Transverse colon (tissue), 4 donors: ENCODE data around the gene RIT1. TPM values are rescaled to one million over a fixed set of nuclear protein-coding genes. Genes with fewer than 3 reads are reported as not detected.
A peak's percentile ranks its signal among the peaks of the same experiment; 100 is the strongest.

Experiments used
- DNase-seq: peaks from one replicate; pipeline ENCODE4 v3.0.0-alpha.2; 2019
- H3K27ac ChIP-seq, 4 donors: fragments of 200-600 bp; sonication (generic); 2 replicates each; pipeline ENCODE4 v1.5.1; 2016 to 2018; ENCODE audit warnings: inconsistent platforms in 4 of 4
- H3K27me3 ChIP-seq: fragments of 200-600 bp; sonication (generic); 2 replicates; pipeline ENCODE4 v1.5.1; 2017; ENCODE audit warnings: inconsistent platforms
- H3K36me3 ChIP-seq, 4 donors: fragments of 200-600 bp; sonication (generic); 2 replicates each; pipeline ENCODE4 v1.5.1; 2017 to 2019; ENCODE audit warnings: inconsistent platforms in 4 of 4
- H3K4me1 ChIP-seq, 4 donors: fragments of 200-600 bp; sonication (generic); 2 replicates each; pipeline ENCODE4 v1.5.1; 2017 to 2020; ENCODE audit warnings: inconsistent platforms in 4 of 4
- H3K4me3 ChIP-seq, 4 donors: fragments of 200-600 bp; sonication (generic); 1 replicate in 1 of 4; 2 replicates in 3 of 4; pipeline versions ENCODE4 v1.5.1 to v1.6.1; 2017 to 2019; ENCODE audit warnings: inconsistent platforms in 4 of 4
- H3K9me3 ChIP-seq, 2 donors: fragments of 200-600 bp; sonication (generic); 2 replicates each; pipeline ENCODE4 v1.5.1; 2017 to 2019; ENCODE audit warnings: inconsistent platforms in 2 of 2
- CTCF ChIP-seq, 5 experiments: fragments of 200-600 bp in 3 of 5; fragments of 450-650 bp in 2 of 5; sonication (generic) in 3 of 5; IDR thresholded peaks; 1 replicate in 2 of 5; 2 replicates in 3 of 5; pipeline ENCODE4 v1.5.1; 2016 to 2017; ENCODE audit warnings: antibody characterized with exemption in 5 of 5, inconsistent platforms in 3 of 5, mild to moderate bottlenecking in 2 of 5, moderate library complexity in 1 of 5
- EP300 ChIP-seq: sonication (generic); formaldehyde crosslinking; IDR thresholded peaks from one replicate; pipeline ENCODE4 v1.6.1; 2017; ENCODE audit warnings: antibody characterized with exemption, low read depth
- POLR2A ChIP-seq: fragments of 450-650 bp; IDR thresholded peaks from one replicate; pipeline ENCODE4 v1.6.1; 2016; ENCODE audit warnings: antibody characterized with exemption, mild to moderate bottlenecking, moderate library complexity
- POLR2AphosphoS5 ChIP-seq, 3 donors: sonication (generic); formaldehyde crosslinking; IDR thresholded peaks; one replicate each; pipeline ENCODE4 v1.6.1; 2016; ENCODE audit warnings: antibody characterized with exemption in 3 of 3
- WGBS, 2 donors: methylation state at CpG; one replicate each; pipeline ENCODE4 v1.1.5; 2018; ENCODE audit warnings: low coverage in 1 of 2; 5-methylcytosine and 5-hydroxymethylcytosine counted together
- in situ Hi-C, 4 donors: fragments of 200-750 bp; cut with MboI; loops; one replicate each; pipeline versions ENCODE4 v1.15.0 to v1.15.1; 2017; ENCODE audit warnings: low sequenced_read_pairs in 3 of 4, low pct_ligation_motif_present in 1 of 4, low pct_unique_long_range_greater_than_20kb in 1 of 4
- intact Hi-C: fragments of 100-400 bp; cut with DNase I; formaldehyde crosslinking; loops from one replicate; pipeline ENCODE4 v1.15.1; 2023; ENCODE audit warnings: low total_unique reads
- total RNA-seq, 4 donors: library from RNA; depleted of rRNA; stranded (reverse); fragments of >200 nt; gene quantifications; one replicate each; pipeline ENCODE4 v1.1.0, GENCODE V29; 2016

RIT1 gene
- total RNA-seq, 4 donors from 2014 or later, result 6.4 to 23.7 (median 17.0) TPM

- TF ChIP-seq CTCF (IDR thresholded peaks at IDR 0.05), result no peak
- no peak for TF ChIP-seq POLR2AphosphoS5 (IDR thresholded peaks at IDR 0.05)
- no peak for TF ChIP-seq EP300
- intact Hi-C loops (no loop called here), in situ Hi-C loops (no loop called here)
- no peaks in the 10 kb centered on the region for H3K9me3 ChIP-seq
- H3K27ac ChIP-seq, result peak overlapping the region in 3 of 4 donors; percentile 93 to 96 (median 95)
- WGBS, 2 donors, result 44 to 67% methylated on average over 3 to 5 of the region's 5 CpGs
- H3K27me3 ChIP-seq, result no peaks in the 10 kb centered on the region
- no peak overlapping the region for H3K4me3 ChIP-seq
- H3K36me3 ChIP-seq, result peaks cover 0 to 68% (median 33%) of the 10 kb centered on the region in 4 donors
- H3K4me1 ChIP-seq, result peaks cover 30 to 49% (median 43%) of the 10 kb centered on the region in 4 donors
- DNase-seq, result no peak
These were observed 17.9 kb upstream of the RIT1 start for GRCh38 chr1:155929057-155929456.

GRCh38 chr1:155925506-155925905, 14.4 kb upstream of the RIT1 start:
- in situ Hi-C loops (no loop called here), intact Hi-C loops (no loop called here)
- Histone ChIP-seq H3K36me3 (peaks cover 0 to 90% (median 46%) of the 10 kb centered on the region in 4 donors), H3K9me3 (no peaks in the 10 kb centered on the region), H3K27ac (no peak overlapping the region), H3K4me3 (no peak overlapping the region), H3K27me3 (no peaks in the 10 kb centered on the region), H3K4me1 (peaks cover 1 to 18% (median 10%) of the 10 kb centered on the region in 4 donors)
- 92 to 100% methylated on average over 2 of the region's 2 CpGs for WGBS, 2 donors
- no peak for TF ChIP-seq EP300
- TF ChIP-seq POLR2AphosphoS5 (IDR thresholded peaks at IDR 0.05), result no peak
- TF ChIP-seq POLR2A, result no peak
- TF ChIP-seq CTCF (IDR thresholded peaks at IDR 0.05), result no peak
- DNase-seq, result no peak

GRCh38 chr1:155920717-155921116, 9.6 kb upstream of the RIT1 start:
- Histone ChIP-seq H3K27me3 (no peaks in the 10 kb centered on the region), H3K4me3 (no peak overlapping the region), H3K9me3 (no peaks in the 10 kb centered on the region), H3K27ac (no peak overlapping the region), H3K36me3 (peaks cover 0 to 94% (median 46%) of the 10 kb centered on the region in 4 donors), H3K4me1 (no peaks in the 10 kb centered on the region)
- intact Hi-C loops, result no loop called here
- DNase-seq, result no peak
- 88 to 100% methylated on average over 2 to 3 of the region's 3 CpGs for WGBS, 2 donors
- TF ChIP-seq EP300, result no peak
- no peak for TF ChIP-seq POLR2A
- no peak for TF ChIP-seq CTCF (IDR thresholded peaks at IDR 0.05)
- TF ChIP-seq POLR2AphosphoS5 (IDR thresholded peaks at IDR 0.05), result no peak
- in situ Hi-C loops, result no loop called here

- H3K27me3 ChIP-seq, result no peaks in the 10 kb centered on the region
- intact Hi-C loops, result no loop called here
- 96 to 100% methylated on average over 2 of the region's 2 CpGs for WGBS, 2 donors
- TF ChIP-seq CTCF (IDR thresholded peaks at IDR 0.05), result no peak
- TF ChIP-seq POLR2AphosphoS5 (IDR thresholded peaks at IDR 0.05), result no peak
- no peak for TF ChIP-seq EP300
- TF ChIP-seq POLR2A, result no peak
- in situ Hi-C loops, result no loop called here
- H3K36me3 ChIP-seq, result peaks cover 0 to 95% (median 47%) of the 10 kb centered on the region in 4 donors
- H3K4me3 ChIP-seq, result no peak overlapping the region
- no peaks in the 10 kb centered on the region for H3K9me3 ChIP-seq
- no peak overlapping the region for H3K27ac ChIP-seq
- DNase-seq, result no peak
- H3K4me1 ChIP-seq, result no peaks in the 10 kb centered on the region
These were observed 8.7 kb upstream of the RIT1 start for GRCh38 chr1:155919801-155920200.
